ENCODE measurements around the gene CBLN3.

Gene CBLN3

GRCh38 chr14:24378981-24379906 lies 50.2 kb downstream of the CBLN3 start:
- DNase-seq = no peak

- DNase-seq = no peak
These were observed 51.1 kb downstream of the CBLN3 start for GRCh38 chr14:24378327-24378726.

GRCh38 chr14:24377657-24378056 lies 51.8 kb downstream of the CBLN3 start:
- DNase-seq = no peak

- DNase-seq = no peak
These were observed 52.3 kb downstream of the CBLN3 start for GRCh38 chr14:24377126-24377525.

Data from activated T-cell treated with anti-CD3 and anti-CD28 coated beads for 4 hours (primary cell).